HG02981 (cell line): ENCODE results near the gene RBM19.

ENCODE experiments used
- ATAC-seq: cut with Tn5 transposase; IDR thresholded peaks from one replicate; pipeline ENCODE4 v1.9.1; 2021; ENCODE audit warnings: mild to moderate bottlenecking, moderate library complexity; ENCODE audit not compliant: unreplicated experiment

Gene RBM19

DNA sequence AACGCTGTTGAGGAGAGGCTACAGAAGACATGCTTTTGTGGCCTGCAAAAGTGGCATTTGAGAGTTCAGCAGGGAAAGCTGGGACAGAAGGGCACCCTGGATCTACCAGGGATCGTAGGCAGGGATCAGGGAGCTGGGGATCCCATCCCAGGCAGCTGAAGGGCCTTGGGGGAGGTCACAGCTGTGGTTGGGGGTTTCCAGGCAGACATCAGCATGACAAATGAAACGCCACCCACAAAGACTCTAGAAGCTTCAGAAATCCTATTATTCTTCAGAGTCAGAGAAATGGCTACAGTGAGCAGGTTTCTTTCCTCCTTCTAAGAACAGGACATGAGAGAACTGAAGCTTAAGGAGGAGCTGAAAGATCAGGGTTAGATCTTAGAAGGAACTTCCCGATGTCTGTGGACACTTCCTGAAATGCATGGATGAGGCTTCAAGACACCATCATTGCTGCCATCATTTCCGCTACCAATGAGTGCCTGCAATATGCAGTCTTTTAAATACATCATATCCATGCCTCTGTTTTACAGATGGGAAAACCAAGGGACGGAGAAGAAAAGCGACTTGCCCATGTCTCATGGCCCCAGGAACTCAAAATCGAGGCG is 104.3 kb downstream of the RBM19 start:
- ATAC-seq = no peak

DNA sequence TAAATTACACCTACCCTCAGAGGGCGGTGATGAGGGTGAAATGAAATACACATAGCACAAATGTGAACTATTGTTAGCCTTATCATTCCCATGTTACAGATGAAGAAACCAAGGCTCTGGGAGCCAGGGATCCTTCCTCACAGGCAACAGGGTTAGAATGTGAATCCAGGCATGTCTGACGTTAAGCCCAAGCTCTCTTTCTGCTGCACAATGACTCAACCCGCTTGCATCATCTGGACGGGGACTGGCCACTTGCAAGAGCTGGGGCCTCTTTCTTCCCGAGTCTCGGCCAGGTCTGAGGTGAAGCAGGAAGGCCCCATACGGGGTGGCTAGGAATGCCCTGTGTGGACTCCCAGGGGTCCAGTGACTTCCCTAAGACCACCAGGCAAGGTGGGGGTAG is 105.2 kb downstream of the RBM19 start:
- ATAC-seq = no peak

DNA sequence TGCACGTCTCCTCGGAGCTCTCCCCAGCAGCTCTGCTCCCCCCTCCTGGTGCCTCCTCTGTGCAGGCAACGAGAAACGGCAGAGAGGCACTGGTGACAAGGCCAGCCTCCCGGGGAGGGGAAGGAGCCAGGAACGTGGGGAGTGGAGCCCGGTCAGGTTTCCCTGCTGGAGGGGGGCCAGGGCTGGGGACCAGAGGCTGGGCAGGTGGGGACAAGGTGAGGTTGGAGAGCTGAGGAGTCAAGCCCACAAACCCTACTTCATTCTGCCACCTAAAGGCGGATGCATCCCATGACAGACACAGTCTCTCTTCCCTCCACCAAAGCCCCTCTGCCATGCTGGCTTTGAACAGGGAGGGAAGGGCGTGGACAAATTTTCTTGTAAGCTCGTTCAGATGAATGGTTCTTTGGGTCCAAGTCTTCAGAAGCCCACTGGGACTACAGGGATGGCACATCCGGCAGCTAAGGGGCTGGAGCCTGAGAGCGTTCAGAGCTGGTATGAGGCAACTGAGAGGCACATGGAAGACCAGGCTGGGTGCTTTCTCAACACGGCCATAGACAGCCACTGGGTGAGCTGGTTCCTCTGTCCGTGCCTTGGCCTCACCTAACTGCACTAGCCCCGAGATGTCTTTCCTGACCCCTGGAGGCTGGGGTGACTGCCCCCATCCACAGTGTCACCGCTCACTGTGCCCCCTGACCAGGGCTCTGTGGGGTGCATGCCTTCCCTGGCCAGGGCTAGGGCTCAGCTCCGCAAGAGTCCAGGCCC is 105.9 kb downstream of the RBM19 start:
- no peak for ATAC-seq

GRCh38 chr12:113858841-113859386 is 107.2 kb downstream of the RBM19 start:
- ATAC-seq = no peak

DNA sequence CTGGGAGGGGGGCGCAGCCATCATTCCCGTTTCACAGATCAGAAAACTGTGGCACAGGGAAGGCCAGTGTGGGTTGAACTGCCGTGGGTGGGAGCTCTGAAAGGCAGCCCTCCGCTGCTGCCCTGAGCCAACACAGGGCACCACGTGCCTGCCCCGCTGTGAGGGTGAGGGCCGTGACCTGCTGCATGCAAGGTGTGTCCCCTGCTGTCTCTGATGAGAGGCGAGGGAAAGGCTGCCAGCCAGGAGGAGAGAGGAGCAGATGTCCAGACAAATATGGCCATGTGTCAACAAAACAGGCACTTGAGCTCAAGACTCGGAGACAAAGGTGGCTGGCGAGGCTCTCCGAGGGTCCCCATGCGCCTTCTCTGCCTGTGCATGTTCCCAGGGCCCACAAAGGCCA is 108.8 kb downstream of the RBM19 start:
- no peak for ATAC-seq

GRCh38 chr12:113855998-113856397 is 110.1 kb downstream of the RBM19 start:
- no peak for ATAC-seq

GRCh38 chr12:113854385-113855142 is 111.6 kb downstream of the RBM19 start:
- no peak for ATAC-seq

GRCh38 chr12:113853491-113853890 is 112.6 kb downstream of the RBM19 start:
- ATAC-seq = no peak

- ATAC-seq = no peak
Measured at GRCh38 chr12:113852695-113853490, 113.2 kb downstream of the RBM19 start.

- ATAC-seq = no peak
Measured at GRCh38 chr12:113852264-113852663, 113.9 kb downstream of the RBM19 start.

- ATAC-seq = no peak
Measured at GRCh38 chr12:113850309-113851056, 115.6 kb downstream of the RBM19 start.

- no peak for ATAC-seq
Measured at GRCh38 chr12:113847856-113848255, 118.3 kb downstream of the RBM19 start.

GRCh38 chr12:113846883-113847755 is 119.0 kb downstream of the RBM19 start:
- ATAC-seq = no peak

DNA sequence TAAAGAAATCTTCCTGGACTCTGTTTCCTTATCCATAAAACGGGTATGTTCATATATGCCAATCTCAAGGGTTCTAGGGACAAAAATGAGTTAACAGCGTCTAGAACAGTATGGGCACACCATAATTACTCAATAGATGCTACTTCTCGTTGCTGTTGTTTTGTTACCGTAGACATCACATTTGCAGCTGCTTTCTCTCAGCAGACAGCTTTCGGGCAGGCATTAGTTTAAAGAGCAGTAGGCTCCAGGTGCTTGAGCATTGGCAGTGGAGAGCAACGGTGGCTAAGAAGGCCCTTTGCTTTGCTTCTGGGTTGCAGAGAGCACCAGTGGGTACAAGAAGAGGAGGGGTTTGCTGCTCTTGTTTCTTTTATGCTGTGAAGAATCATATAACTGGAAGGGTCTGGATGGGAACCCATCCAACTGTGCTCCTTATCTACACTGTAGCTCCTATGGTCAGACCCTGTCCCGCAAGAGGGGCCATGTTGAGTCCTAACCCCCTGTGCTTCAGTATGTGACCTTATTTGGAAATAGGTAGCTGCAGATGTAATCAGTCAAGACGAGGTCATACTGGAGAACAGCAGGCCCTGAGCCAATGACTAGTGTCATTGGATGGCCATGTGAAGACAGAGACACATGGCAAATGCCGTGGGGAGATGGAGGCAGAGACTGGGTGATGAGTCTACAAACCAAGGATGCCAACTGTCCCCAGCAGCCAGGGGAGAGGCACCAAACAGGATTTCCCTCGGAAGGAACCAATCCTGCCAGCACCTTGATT is 120.0 kb downstream of the RBM19 start:
- no peak for ATAC-seq

- ATAC-seq = no peak
Measured at GRCh38 chr12:113844495-113845210, 121.5 kb downstream of the RBM19 start.

- no peak for ATAC-seq
Measured at GRCh38 chr12:113842699-113843098, 123.4 kb downstream of the RBM19 start.

DNA sequence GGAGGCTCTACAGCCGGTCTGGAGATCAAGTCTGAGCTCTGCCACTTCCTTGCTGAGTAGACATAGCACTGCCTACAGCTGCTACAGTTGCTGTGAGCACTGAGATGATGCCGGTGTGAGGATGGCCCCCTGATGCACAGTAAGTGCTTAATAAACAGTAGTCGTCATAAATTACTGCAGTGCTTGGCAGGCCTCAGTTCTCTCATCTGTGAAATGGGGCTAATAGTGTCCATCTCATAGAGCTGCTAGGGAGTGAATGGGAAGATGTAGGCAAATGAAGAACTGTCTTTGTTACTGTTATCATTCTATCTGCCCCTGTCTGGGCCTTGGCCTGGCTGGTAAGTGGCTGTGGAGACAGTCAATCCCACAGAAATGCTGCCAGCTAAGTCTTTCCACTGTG is 124.3 kb downstream of the RBM19 start:
- no peak for ATAC-seq
